Progenitor cell of endocrine pancreas (in vitro differentiated cells): ENCODE measurements around the gene GRIK2. TPM values are rescaled to one million over a fixed set of nuclear protein-coding genes. Genes with fewer than 3 reads are reported as not detected.

Experiments
- DNase-seq: peaks from one replicate; pipeline ENCODE4 v3.0.0; 2021; ENCODE audit warnings: low spot score; ENCODE audit not compliant: unreplicated experiment
- H3K27ac Mint-ChIP-seq: 2 replicates; pipeline ENCODE4 v1.8.0; 2021; ENCODE audit warnings: mild to moderate bottlenecking, moderate library complexity, mixed read lengths
- H3K27me3 Mint-ChIP-seq: 2 replicates; pipeline ENCODE4 v1.8.0; 2021; ENCODE audit warnings: mixed read lengths
- H3K36me3 Mint-ChIP-seq: 2 replicates; pipeline ENCODE4 v1.8.0; 2022; ENCODE audit warnings: mixed read lengths; ENCODE audit not compliant: insufficient read depth
- H3K4me1 Mint-ChIP-seq: 2 replicates; pipeline ENCODE4 v1.8.0; 2021; ENCODE audit warnings: low read depth, mixed read lengths
- H3K4me3 Mint-ChIP-seq: 2 replicates; pipeline ENCODE4 v1.8.0; 2021; ENCODE audit warnings: low read depth, mild to moderate bottlenecking, moderate library complexity, mixed read lengths
- H3K9me3 Mint-ChIP-seq: 2 replicates; pipeline ENCODE4 v1.8.0; 2021; ENCODE audit warnings: low read depth, mixed read lengths
- total RNA-seq: library from RNA; stranded (reverse); gene quantifications from 2 replicates; pipeline ENCODE4 v1.2.1, GENCODE V29; 2021
- TF ChIP-seq, protein P1 (sequence below): fragments of 200-600 bp; sonication (generic); IDR thresholded peaks from one replicate; pipeline ENCODE4 v1.5.0; 2021; ENCODE audit warnings: antibody characterized with exemption, mild to moderate bottlenecking; ENCODE audit not compliant: unreplicated experiment

Gene GRIK2
- total RNA-seq, 1 donor from 2014 or later, result 6.3 TPM

DNA sequence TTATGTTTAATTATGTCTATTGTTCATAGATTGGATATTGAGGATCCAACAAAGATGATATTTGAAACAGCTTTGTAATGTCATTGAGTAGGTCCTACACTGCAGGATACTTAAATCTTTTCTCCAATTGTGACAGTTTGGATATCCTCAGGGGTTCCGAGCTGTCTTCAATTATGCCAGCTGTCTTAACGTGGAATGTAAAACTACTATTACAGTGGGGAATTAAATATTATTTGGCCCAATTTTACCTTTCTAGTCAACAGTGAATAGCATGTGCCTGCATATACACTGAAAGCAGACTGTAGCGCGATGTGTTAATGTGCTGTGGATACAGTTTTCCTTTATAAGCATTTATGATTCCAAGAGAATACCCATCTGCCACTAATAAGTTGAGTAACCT, 156.9 kb downstream of the GRIK2 start:
- no peak for DNase-seq
- TF ChIP-seq, protein P1, sequence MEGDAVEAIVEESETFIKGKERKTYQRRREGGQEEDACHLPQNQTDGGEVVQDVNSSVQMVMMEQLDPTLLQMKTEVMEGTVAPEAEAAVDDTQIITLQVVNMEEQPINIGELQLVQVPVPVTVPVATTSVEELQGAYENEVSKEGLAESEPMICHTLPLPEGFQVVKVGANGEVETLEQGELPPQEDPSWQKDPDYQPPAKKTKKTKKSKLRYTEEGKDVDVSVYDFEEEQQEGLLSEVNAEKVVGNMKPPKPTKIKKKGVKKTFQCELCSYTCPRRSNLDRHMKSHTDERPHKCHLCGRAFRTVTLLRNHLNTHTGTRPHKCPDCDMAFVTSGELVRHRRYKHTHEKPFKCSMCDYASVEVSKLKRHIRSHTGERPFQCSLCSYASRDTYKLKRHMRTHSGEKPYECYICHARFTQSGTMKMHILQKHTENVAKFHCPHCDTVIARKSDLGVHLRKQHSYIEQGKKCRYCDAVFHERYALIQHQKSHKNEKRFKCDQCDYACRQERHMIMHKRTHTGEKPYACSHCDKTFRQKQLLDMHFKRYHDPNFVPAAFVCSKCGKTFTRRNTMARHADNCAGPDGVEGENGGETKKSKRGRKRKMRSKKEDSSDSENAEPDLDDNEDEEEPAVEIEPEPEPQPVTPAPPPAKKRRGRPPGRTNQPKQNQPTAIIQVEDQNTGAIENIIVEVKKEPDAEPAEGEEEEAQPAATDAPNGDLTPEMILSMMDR, result no peak
- Mint-ChIP-seq H3K27me3 (no peaks in the 10 kb centered on the region), H3K4me3 (no peak overlapping the region), H3K4me1 (no peaks in the 10 kb centered on the region), H3K27ac (no peak overlapping the region), H3K36me3 (no peaks in the 10 kb centered on the region), H3K9me3 (no peaks in the 10 kb centered on the region)

DNA sequence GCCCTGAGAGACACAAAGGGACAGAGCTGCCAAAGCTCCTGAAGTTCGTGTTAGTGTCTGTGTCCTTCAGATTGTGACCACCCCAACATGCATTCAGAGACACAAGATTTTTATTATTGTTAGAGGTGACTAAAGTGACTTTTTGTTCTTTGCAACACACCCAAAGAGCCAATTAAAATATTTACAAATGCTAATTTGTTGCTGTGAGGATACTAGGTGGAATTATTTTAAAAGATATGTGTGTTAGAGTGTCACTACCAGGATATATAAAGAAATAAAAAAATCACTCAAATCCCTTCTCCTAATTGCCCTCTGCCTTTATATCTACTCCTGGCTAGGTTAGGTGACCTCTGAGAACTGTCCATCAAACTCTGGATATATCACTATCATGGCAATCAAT, 160.7 kb downstream of the GRIK2 start:
- H3K27ac Mint-ChIP-seq, result no peak overlapping the region
- no peaks in the 10 kb centered on the region for H3K27me3 Mint-ChIP-seq
- DNase-seq, result no peak
- H3K9me3 Mint-ChIP-seq, result no peaks in the 10 kb centered on the region
- TF ChIP-seq, protein P1, result no peak
- no peaks in the 10 kb centered on the region for H3K4me1 Mint-ChIP-seq
- no peak overlapping the region for H3K4me3 Mint-ChIP-seq
- no peaks in the 10 kb centered on the region for H3K36me3 Mint-ChIP-seq

DNA sequence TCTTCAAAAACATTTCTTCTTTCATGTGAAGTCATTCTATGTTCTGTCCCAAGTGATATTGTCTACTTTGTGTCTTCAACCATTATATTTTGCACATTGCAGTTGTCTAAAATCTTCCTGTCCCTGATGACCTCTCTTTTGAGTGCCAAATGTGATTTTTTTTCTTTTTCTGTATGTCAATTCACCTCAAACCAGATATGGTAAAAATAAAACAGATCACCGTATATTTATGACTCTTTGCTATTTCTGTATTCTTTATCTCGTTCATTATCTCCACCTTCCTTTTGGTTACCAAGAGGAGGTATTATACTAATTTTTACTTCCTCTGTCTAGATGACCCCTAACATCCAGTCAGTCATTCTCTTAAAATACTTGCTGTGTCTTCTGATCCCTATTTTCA, 165.2 kb downstream of the GRIK2 start:
- TF ChIP-seq, protein P1, result no peak
- H3K9me3 Mint-ChIP-seq, result no peaks in the 10 kb centered on the region
- H3K4me3 Mint-ChIP-seq, result no peak overlapping the region
- no peak overlapping the region for H3K27ac Mint-ChIP-seq
- H3K36me3 Mint-ChIP-seq, result no peaks in the 10 kb centered on the region
- H3K27me3 Mint-ChIP-seq, result no peaks in the 10 kb centered on the region
- no peaks in the 10 kb centered on the region for H3K4me1 Mint-ChIP-seq
- no peak for DNase-seq

DNA sequence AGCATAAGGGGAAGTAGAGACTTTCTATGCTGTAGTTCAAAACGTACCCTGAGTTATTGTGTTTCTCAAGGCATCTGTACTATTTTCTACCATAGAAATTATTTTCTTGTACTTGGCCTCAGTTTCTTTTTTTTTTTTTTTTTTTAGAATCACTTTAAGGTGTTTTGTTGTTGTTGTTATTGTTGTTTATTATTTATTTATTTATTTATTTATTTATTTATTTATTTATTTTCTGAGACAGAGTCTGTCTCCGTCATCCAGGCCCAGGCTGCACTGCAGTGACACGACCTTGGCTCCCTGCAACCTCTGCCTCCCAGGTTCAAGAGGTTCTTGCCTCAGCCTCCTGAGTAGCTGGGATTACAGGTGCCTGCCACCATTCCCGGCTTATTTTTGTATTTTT, 179.1 kb downstream of the GRIK2 start:
- H3K36me3 Mint-ChIP-seq, result no peaks in the 10 kb centered on the region
- H3K27me3 Mint-ChIP-seq, result no peaks in the 10 kb centered on the region
- no peak overlapping the region for H3K4me3 Mint-ChIP-seq
- H3K9me3 Mint-ChIP-seq, result no peaks in the 10 kb centered on the region
- TF ChIP-seq, protein P1, result no peak
- no peak overlapping the region for H3K27ac Mint-ChIP-seq
- no peak for DNase-seq
- no peaks in the 10 kb centered on the region for H3K4me1 Mint-ChIP-seq

DNA sequence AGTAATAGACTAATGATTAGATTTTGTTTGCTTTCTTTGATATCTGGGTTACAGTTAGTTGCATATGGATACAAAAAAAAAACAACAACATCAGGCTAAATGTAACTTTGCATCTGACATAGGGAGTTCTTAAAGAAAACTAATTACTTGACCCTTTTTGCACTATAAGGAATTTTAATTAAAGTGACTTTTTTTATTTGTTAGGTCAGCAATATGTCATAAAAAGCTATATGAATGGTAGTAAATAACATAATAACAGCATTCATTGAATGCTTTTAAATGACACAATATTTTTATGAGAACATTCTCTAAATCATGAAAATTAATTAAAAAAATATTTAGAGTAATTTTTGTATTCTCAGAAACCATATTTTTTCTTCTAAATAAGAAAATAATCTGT, 183.6 kb downstream of the GRIK2 start:
- no peaks in the 10 kb centered on the region for H3K9me3 Mint-ChIP-seq
- no peaks in the 10 kb centered on the region for H3K36me3 Mint-ChIP-seq
- H3K27me3 Mint-ChIP-seq, result no peaks in the 10 kb centered on the region
- TF ChIP-seq, protein P1, result no peak
- H3K4me3 Mint-ChIP-seq, result no peak overlapping the region
- no peak overlapping the region for H3K27ac Mint-ChIP-seq
- H3K4me1 Mint-ChIP-seq, result no peaks in the 10 kb centered on the region
- DNase-seq, result no peak
